ENCODE measurements around the gene MRPL50. TPM values are rescaled to one million over a fixed set of nuclear protein-coding genes. Genes with fewer than 3 reads are reported as not detected.

Gene MRPL50
- total RNA-seq, 2 donors from 2014 or later = 9.5 to 16.3 TPM

DNA sequence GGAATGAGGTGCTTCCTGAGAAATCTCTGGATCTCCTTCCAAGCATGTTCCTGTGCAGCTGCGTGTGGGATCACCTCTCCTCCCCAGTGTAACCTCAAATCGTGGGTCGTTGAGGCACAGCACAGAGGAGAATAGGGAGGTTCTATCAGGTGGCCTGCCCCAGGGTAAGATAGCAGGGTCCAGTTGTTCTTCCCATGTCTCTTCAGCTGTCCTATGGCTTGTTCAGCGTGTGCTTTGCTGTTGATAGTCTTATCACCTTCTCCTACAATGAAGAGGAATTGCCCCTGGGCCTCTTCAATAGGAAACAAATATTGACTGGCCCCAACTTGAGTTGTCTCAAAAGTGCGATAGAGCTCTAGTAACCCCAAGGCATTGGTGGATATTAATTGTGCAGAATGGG, 36.0 kb downstream of the MRPL50 start:
- Histone ChIP-seq H3K36me3 (no peaks in the 10 kb centered on the region), H3K4me3 (no peak overlapping the region), H3K4me1 (ENCODE audit: control insufficient read depth in 1 of 2, low read depth in 2 of 2) (no peaks in the 10 kb centered on the region), H3K9me3 (no peaks in the 10 kb centered on the region), H3K27ac (no peak overlapping the region), H3K27me3 (replicated peaks; ENCODE audit: insufficient read depth) (no peaks in the 10 kb centered on the region)
- DNase-seq (ENCODE audit: low spot score) (no peak), ATAC-seq (ENCODE audit: insufficient number of reproducible peaks, low FRiP score, low read depth) (no peak)
- TF ChIP-seq, protein P1, sequence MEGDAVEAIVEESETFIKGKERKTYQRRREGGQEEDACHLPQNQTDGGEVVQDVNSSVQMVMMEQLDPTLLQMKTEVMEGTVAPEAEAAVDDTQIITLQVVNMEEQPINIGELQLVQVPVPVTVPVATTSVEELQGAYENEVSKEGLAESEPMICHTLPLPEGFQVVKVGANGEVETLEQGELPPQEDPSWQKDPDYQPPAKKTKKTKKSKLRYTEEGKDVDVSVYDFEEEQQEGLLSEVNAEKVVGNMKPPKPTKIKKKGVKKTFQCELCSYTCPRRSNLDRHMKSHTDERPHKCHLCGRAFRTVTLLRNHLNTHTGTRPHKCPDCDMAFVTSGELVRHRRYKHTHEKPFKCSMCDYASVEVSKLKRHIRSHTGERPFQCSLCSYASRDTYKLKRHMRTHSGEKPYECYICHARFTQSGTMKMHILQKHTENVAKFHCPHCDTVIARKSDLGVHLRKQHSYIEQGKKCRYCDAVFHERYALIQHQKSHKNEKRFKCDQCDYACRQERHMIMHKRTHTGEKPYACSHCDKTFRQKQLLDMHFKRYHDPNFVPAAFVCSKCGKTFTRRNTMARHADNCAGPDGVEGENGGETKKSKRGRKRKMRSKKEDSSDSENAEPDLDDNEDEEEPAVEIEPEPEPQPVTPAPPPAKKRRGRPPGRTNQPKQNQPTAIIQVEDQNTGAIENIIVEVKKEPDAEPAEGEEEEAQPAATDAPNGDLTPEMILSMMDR (IDR thresholded peaks at IDR 0.05) = no peak

DNA sequence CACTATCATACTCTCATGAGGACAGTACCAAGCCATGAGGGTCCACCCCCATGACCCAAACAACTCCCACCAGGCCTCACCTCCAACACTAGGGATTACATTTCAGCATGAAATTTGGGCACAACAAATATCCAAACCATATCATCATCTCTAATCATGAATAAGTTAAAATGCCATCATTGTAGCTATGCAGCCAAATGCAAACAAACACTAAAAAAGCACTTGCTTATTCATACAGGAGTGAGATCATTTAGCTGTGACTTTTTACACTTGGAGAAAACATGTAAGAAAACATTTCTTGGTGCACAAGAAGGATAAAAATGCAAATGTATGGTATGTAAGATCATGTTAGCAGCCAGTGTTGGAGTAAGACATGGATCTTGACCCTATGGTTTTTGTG, 37.8 kb downstream of the MRPL50 start:
- Histone ChIP-seq H3K4me1 (ENCODE audit: control insufficient read depth in 1 of 2, low read depth in 2 of 2) (no peaks in the 10 kb centered on the region), H3K27ac (no peak overlapping the region), H3K36me3 (no peaks in the 10 kb centered on the region), H3K9me3 (no peaks in the 10 kb centered on the region), H3K4me3 (no peak overlapping the region), H3K27me3 (replicated peaks; ENCODE audit: insufficient read depth) (no peaks in the 10 kb centered on the region)
- TF ChIP-seq, protein P1 (IDR thresholded peaks at IDR 0.05) = no peak
- no peak for ATAC-seq (ENCODE audit: insufficient number of reproducible peaks, low FRiP score, low read depth)
- no peak for DNase-seq (ENCODE audit: low spot score)

DNA sequence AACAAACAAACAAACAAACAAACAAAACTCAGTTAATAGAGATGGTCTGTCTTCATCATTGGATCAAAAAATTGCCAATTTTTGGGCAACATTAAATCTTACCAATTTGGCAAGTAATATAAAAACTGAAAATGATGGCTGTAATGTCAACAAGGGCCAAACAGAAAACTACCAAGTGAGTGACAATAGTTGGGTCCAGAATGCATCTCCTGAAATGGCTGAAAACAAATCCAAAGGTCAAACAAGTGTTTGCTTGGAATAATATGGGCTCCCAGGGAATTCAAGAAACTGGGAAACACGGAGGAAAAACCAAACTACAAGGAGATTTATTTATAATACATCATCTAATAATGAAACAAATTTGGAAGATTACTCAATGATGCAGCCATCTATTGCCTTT, 38.7 kb downstream of the MRPL50 start:
- H3K36me3 ChIP-seq = no peaks in the 10 kb centered on the region
- TF ChIP-seq, protein P1 (IDR thresholded peaks at IDR 0.05) = no peak
- H3K4me1 ChIP-seq (ENCODE audit: control insufficient read depth in 1 of 2, low read depth in 2 of 2) = no peaks in the 10 kb centered on the region
- H3K4me3 ChIP-seq = no peak overlapping the region
- no peaks in the 10 kb centered on the region for H3K9me3 ChIP-seq
- ATAC-seq (ENCODE audit: insufficient number of reproducible peaks, low FRiP score, low read depth) = no peak
- no peak overlapping the region for H3K27ac ChIP-seq
- no peak for DNase-seq (ENCODE audit: low spot score)
- H3K27me3 ChIP-seq (replicated peaks; ENCODE audit: insufficient read depth) = no peaks in the 10 kb centered on the region

DNA sequence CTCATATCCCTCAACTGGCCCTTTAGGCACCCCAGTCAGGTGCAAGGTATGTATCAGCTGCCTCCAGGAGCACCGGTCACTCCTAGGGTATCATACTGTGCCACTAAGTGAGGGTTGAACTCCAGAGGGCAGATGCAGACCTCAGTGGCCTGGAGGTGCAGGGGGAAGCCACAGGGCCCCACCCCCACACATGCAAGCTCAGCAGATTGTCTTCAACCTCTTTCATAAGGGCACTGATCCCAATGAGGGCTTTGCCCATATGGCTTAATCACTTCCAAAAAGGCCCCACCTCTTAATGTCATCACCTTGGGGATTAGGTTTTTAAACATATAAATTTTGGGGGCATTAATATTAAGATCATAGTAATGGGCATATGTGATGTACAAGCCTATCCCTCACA, 41.8 kb downstream of the MRPL50 start:
- no peak overlapping the region for H3K27ac ChIP-seq

DNA sequence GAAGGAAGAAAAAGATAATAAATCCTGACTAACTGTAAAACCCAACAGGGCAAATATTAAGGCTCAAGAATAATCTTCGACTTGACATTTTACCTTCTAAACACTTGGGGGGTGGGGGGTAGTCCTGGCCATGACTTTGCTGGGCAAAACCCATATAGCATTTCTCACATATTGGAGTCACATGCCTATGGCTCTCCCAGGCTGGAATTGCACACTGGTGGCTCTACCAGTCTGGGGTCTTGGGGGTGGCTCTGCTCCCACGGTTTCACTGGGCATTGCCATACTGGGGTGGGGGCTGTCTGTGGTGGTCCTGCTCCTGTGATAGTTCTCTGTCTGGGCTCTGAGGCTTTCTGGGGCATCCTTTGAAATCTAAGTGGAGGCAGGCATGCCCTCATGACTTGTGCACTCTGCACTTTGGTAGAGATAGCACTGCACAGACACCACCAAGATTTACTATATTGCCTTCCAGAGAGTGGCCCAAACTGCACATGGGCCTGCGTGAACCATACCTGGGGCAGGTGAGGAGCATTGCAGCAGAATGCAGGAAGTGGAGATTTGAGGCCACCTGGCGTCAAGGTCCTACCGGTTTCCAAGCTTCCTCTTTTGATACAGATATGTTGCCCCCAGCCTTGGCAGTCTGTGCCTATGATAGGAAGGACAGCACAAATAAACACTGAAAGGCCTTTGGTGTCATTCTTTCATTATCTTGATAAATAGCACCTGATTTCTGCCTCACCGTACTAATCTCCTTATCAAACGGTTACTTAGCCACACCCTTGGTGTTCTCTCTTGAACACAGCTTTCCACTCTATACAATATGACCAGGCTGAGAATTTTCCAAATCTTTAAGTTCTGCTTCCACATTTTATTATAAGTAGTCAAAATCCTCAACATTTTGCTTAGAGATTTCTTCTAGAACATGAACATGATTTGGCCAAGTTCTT, 43.4 kb downstream of the MRPL50 start:
- DNase-seq (ENCODE audit: low spot score) = no peak

More for the DNA sequence above, 41.8 kb downstream of the MRPL50 start:
- H3K4me3 ChIP-seq = no peak overlapping the region
- no peaks in the 10 kb centered on the region for H3K27me3 ChIP-seq (replicated peaks; ENCODE audit: insufficient read depth)
- ATAC-seq (ENCODE audit: insufficient number of reproducible peaks, low FRiP score, low read depth) (no peak), DNase-seq (ENCODE audit: low spot score) (no peak)
- no peaks in the 10 kb centered on the region for H3K9me3 ChIP-seq
- H3K4me1 ChIP-seq (ENCODE audit: control insufficient read depth in 1 of 2, low read depth in 2 of 2) = no peaks in the 10 kb centered on the region
- TF ChIP-seq, protein P1 (IDR thresholded peaks at IDR 0.05) = no peak
- H3K36me3 ChIP-seq = no peaks in the 10 kb centered on the region

More for the DNA sequence above, 43.4 kb downstream of the MRPL50 start:
- no peak overlapping the region for H3K4me3 ChIP-seq
- H3K27ac ChIP-seq = no peak overlapping the region
- H3K27me3 ChIP-seq (replicated peaks; ENCODE audit: insufficient read depth) = no peaks in the 10 kb centered on the region
- no peak for ATAC-seq (ENCODE audit: insufficient number of reproducible peaks, low FRiP score, low read depth)
- TF ChIP-seq, protein P1 (IDR thresholded peaks at IDR 0.05) = no peak
- no peaks in the 10 kb centered on the region for H3K4me1 ChIP-seq (ENCODE audit: control insufficient read depth in 1 of 2, low read depth in 2 of 2)
- no peaks in the 10 kb centered on the region for H3K9me3 ChIP-seq
- H3K36me3 ChIP-seq = no peaks in the 10 kb centered on the region
